WTC11 (cell line): ENCODE measurements around the gene C1orf174. TPM values are rescaled to one million over a fixed set of nuclear protein-coding genes. Genes with fewer than 3 reads are reported as not detected.

Experiments used
- ATAC-seq: fragments of 200-7000 bp; cut with Tn5 transposase; 2 replicates; pipeline ENCODE4 v1.10.0; 2021; ENCODE audit warnings: mild to moderate bottlenecking, moderate library complexity
- CTCF ChIA-PET: fragments of 300-600 bp; sonication (Branson Sonifier 250); formaldehyde crosslinking; loops from one replicate; lab custom pipeline; 2021; ENCODE audit warnings: antibody characterized with exemption; lab: Charles Lee
- POLR2A ChIA-PET: fragments of 350-600 bp; sonication (Branson Sonifier 250); formaldehyde crosslinking; loops from one replicate; lab custom pipeline; 2021; ENCODE audit warnings: antibody characterized with exemption; lab: Charles Lee
- DNase-seq: peaks from one replicate; pipeline ENCODE4 v3.0.0; 2021; ENCODE audit warnings: low spot score
- H3K27ac Mint-ChIP-seq: 2 replicates; pipeline ENCODE4 v1.8.0; 2021; ENCODE audit warnings: mixed read lengths
- H3K27me3 Mint-ChIP-seq: 2 replicates; pipeline ENCODE4 v1.8.0; 2021; ENCODE audit warnings: low read depth, mild to moderate bottlenecking, moderate library complexity, mixed read lengths
- H3K36me3 Mint-ChIP-seq: 2 replicates; pipeline ENCODE4 v1.8.0; 2021; ENCODE audit warnings: mixed read lengths
- H3K4me1 Mint-ChIP-seq: 2 replicates; pipeline ENCODE4 v1.8.0; 2022; ENCODE audit warnings: mixed read lengths
- H3K4me3 Mint-ChIP-seq: 2 replicates; pipeline ENCODE4 v1.8.0; 2021; ENCODE audit warnings: mild to moderate bottlenecking, moderate library complexity, mixed read lengths
- H3K9me3 Mint-ChIP-seq: 2 replicates; pipeline ENCODE4 v1.8.0; 2021; ENCODE audit warnings: mixed read lengths
- EMX1 ChIP-seq: fragments of 250-450 bp; sonication (Bioruptor Pico); IDR thresholded peaks from 2 replicates; pipeline ENCODE4 v1.8.0; 2021; ENCODE audit warnings: mild to moderate bottlenecking
- KAT7 ChIP-seq: sonication (generic); formaldehyde crosslinking; IDR thresholded peaks from 2 replicates; pipeline ENCODE4 v1.8.1; 2023; ENCODE audit warnings: missing genetic modification reagents, mild to moderate bottlenecking, borderline replicate concordance
- PRRX2 ChIP-seq: fragments of 250-450 bp; sonication (Bioruptor Pico); IDR thresholded peaks from 2 replicates; pipeline ENCODE4 v1.8.0; 2021; ENCODE audit warnings: mild to moderate bottlenecking
- RELA ChIP-seq: sonication (generic); formaldehyde crosslinking; IDR thresholded peaks from 2 replicates; pipeline ENCODE4 v1.8.1; 2022; ENCODE audit warnings: missing genetic modification reagents, mild to moderate bottlenecking, borderline replicate concordance
- TCF7 ChIP-seq: sonication (generic); formaldehyde crosslinking; IDR thresholded peaks from 2 replicates; pipeline ENCODE4 v1.8.0; 2022; ENCODE audit warnings: mild to moderate bottlenecking, low read depth, missing genetic modification reagents, moderate library complexity
- ZNF423 ChIP-seq: fragments of 250-450 bp; sonication (Bioruptor Pico); IDR thresholded peaks from 2 replicates; pipeline ENCODE4 v2.1.2; 2022; ENCODE audit warnings: mild to moderate bottlenecking, moderate library complexity
- total RNA-seq: library from RNA; stranded (reverse); gene quantifications from 3 replicates; pipeline ENCODE4 v1.2.3, GENCODE V29; 2021
- TF ChIP-seq, protein P1 (sequence below): fragments of 250-450 bp; sonication (Bioruptor Pico); IDR thresholded peaks from 2 replicates; pipeline ENCODE4 v1.9.0; 2021; ENCODE audit warnings: moderate library complexity, mild to moderate bottlenecking, inconsistent platforms, borderline replicate concordance
- TF ChIP-seq, protein P2 (sequence below): sonication (generic); formaldehyde crosslinking; IDR thresholded peaks from 2 replicates; pipeline ENCODE4 v1.8.1; 2023; ENCODE audit warnings: mild to moderate bottlenecking, missing genetic modification reagents, moderate library complexity
- TF ChIP-seq, protein P3 (sequence below): sonication (generic); formaldehyde crosslinking; IDR thresholded peaks from 2 replicates; pipeline ENCODE4 v1.8.0; 2022; ENCODE audit warnings: mild to moderate bottlenecking, missing genetic modification reagents
- TF ChIP-seq, protein P4 (sequence below): sonication (generic); formaldehyde crosslinking; IDR thresholded peaks from 2 replicates; pipeline ENCODE4 v1.8.0; 2022; ENCODE audit warnings: missing genetic modification reagents
- TF ChIP-seq, protein P5 (sequence below): sonication (generic); formaldehyde crosslinking; IDR thresholded peaks from 2 replicates; pipeline ENCODE4 v1.8.1; 2023; ENCODE audit warnings: mild to moderate bottlenecking, missing genetic modification reagents, borderline replicate concordance
- TF ChIP-seq, protein P6 (sequence below): sonication (generic); formaldehyde crosslinking; IDR thresholded peaks from 2 replicates; pipeline ENCODE4 v1.8.1; 2023; ENCODE audit warnings: mild to moderate bottlenecking, missing genetic modification reagents, moderate library complexity
- TF ChIP-seq, protein P7 (sequence below): fragments of 250-450 bp; sonication (Bioruptor Pico); IDR thresholded peaks from 2 replicates; pipeline ENCODE4 v1.9.0; 2021; ENCODE audit warnings: mild to moderate bottlenecking, borderline replicate concordance

C1orf174 gene
- total RNA-seq, 1 experiment from 2014 or later, result 24.2 TPM

DNA sequence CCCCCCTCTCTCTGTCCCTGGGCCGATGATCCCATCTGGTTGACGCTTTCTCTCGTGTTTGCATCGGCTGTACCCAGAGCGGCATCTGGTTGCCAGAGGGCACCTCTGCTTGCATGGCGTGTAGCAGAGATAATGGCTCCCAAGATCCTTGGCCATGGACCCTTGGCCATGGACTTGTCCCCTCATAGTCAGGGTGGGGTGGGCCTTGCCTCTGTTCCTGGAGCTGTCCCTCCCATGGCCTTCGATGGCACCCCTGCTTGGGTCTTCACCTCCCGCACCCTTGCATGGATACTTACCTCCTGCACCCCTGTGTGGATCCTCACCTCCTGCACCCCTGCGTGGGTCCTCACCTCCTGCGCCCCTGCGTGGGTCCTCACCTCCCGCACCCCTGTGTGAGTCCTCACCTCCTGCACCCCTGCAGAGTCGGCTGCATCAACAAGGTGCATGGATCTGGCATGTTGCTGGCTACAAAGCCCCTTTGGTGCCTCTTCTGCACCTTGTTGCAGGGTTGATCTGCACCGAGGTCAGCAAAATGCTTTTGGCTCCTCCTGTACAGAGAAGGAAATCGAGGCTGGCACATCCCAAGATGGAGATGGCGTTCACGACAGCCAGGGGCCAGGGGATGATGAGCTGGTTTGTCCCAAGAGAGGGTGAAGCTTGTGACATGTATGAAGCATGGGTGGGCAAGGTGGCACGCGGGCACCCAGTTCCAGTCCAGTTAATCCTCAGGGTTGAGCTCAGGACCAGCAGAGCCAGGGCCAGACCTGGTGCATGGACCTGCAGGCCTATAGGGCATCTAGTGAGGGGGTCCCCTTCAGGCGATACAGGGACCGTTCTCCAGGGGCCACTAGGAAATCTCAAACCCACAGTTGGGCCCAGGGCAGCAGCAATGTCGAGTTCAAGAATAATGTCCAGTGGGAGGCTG, 46.1 kb upstream of the C1orf174 start:
- H3K36me3 Mint-ChIP-seq, result peaks cover 65% of the 10 kb centered on the region
- no peak for ATAC-seq
- TF ChIP-seq EMX1 (CRISPR knock-in tag) (no peak), KAT7 (CRISPR knock-in tag) (no peak), ZNF423 (CRISPR knock-in tag) (no peak), TCF7 (no peak), RELA (no peak), PRRX2 (CRISPR knock-in tag) (no peak)
- TF ChIP-seq, protein P1, sequence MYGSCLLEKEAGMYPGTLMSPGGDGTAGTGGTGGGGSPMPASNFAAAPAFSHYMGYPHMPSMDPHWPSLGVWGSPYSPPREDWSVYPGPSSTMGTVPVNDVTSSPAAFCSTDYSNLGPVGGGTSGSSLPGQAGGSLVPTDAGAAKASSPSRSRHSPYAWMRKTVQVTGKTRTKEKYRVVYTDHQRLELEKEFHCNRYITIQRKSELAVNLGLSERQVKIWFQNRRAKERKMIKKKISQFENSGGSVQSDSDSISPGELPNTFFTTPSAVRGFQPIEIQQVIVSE (CRISPR knock-in tag), result no peak
- TF ChIP-seq, protein P2, sequence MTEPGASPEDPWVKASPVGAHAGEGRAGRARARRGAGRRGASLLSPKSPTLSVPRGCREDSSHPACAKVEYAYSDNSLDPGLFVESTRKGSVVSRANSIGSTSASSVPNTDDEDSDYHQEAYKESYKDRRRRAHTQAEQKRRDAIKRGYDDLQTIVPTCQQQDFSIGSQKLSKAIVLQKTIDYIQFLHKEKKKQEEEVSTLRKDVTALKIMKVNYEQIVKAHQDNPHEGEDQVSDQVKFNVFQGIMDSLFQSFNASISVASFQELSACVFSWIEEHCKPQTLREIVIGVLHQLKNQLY (CRISPR knock-in tag), result no peak
- TF ChIP-seq, protein P3, sequence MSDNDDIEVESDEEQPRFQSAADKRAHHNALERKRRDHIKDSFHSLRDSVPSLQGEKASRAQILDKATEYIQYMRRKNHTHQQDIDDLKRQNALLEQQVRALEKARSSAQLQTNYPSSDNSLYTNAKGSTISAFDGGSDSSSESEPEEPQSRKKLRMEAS (CRISPR knock-in tag), result no peak
- TF ChIP-seq, protein P4, sequence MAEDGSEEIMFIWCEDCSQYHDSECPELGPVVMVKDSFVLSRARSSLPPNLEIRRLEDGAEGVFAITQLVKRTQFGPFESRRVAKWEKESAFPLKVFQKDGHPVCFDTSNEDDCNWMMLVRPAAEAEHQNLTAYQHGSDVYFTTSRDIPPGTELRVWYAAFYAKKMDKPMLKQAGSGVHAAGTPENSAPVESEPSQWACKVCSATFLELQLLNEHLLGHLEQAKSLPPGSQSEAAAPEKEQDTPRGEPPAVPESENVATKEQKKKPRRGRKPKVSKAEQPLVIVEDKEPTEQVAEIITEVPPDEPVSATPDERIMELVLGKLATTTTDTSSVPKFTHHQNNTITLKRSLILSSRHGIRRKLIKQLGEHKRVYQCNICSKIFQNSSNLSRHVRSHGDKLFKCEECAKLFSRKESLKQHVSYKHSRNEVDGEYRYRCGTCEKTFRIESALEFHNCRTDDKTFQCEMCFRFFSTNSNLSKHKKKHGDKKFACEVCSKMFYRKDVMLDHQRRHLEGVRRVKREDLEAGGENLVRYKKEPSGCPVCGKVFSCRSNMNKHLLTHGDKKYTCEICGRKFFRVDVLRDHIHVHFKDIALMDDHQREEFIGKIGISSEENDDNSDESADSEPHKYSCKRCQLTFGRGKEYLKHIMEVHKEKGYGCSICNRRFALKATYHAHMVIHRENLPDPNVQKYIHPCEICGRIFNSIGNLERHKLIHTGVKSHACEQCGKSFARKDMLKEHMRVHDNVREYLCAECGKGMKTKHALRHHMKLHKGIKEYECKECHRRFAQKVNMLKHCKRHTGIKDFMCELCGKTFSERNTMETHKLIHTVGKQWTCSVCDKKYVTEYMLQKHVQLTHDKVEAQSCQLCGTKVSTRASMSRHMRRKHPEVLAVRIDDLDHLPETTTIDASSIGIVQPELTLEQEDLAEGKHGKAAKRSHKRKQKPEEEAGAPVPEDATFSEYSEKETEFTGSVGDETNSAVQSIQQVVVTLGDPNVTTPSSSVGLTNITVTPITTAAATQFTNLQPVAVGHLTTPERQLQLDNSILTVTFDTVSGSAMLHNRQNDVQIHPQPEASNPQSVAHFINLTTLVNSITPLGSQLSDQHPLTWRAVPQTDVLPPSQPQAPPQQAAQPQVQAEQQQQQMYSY, result no peak
- TF ChIP-seq, protein P5, sequence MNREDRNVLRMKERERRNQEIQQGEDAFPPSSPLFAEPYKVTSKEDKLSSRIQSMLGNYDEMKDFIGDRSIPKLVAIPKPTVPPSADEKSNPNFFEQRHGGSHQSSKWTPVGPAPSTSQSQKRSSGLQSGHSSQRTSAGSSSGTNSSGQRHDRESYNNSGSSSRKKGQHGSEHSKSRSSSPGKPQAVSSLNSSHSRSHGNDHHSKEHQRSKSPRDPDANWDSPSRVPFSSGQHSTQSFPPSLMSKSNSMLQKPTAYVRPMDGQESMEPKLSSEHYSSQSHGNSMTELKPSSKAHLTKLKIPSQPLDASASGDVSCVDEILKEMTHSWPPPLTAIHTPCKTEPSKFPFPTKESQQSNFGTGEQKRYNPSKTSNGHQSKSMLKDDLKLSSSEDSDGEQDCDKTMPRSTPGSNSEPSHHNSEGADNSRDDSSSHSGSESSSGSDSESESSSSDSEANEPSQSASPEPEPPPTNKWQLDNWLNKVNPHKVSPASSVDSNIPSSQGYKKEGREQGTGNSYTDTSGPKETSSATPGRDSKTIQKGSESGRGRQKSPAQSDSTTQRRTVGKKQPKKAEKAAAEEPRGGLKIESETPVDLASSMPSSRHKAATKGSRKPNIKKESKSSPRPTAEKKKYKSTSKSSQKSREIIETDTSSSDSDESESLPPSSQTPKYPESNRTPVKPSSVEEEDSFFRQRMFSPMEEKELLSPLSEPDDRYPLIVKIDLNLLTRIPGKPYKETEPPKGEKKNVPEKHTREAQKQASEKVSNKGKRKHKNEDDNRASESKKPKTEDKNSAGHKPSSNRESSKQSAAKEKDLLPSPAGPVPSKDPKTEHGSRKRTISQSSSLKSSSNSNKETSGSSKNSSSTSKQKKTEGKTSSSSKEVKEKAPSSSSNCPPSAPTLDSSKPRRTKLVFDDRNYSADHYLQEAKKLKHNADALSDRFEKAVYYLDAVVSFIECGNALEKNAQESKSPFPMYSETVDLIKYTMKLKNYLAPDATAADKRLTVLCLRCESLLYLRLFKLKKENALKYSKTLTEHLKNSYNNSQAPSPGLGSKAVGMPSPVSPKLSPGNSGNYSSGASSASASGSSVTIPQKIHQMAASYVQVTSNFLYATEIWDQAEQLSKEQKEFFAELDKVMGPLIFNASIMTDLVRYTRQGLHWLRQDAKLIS, result no peak
- TF ChIP-seq, protein P6, sequence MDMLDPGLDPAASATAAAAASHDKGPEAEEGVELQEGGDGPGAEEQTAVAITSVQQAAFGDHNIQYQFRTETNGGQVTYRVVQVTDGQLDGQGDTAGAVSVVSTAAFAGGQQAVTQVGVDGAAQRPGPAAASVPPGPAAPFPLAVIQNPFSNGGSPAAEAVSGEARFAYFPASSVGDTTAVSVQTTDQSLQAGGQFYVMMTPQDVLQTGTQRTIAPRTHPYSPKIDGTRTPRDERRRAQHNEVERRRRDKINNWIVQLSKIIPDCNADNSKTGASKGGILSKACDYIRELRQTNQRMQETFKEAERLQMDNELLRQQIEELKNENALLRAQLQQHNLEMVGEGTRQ, result no peak
- TF ChIP-seq, protein P7, sequence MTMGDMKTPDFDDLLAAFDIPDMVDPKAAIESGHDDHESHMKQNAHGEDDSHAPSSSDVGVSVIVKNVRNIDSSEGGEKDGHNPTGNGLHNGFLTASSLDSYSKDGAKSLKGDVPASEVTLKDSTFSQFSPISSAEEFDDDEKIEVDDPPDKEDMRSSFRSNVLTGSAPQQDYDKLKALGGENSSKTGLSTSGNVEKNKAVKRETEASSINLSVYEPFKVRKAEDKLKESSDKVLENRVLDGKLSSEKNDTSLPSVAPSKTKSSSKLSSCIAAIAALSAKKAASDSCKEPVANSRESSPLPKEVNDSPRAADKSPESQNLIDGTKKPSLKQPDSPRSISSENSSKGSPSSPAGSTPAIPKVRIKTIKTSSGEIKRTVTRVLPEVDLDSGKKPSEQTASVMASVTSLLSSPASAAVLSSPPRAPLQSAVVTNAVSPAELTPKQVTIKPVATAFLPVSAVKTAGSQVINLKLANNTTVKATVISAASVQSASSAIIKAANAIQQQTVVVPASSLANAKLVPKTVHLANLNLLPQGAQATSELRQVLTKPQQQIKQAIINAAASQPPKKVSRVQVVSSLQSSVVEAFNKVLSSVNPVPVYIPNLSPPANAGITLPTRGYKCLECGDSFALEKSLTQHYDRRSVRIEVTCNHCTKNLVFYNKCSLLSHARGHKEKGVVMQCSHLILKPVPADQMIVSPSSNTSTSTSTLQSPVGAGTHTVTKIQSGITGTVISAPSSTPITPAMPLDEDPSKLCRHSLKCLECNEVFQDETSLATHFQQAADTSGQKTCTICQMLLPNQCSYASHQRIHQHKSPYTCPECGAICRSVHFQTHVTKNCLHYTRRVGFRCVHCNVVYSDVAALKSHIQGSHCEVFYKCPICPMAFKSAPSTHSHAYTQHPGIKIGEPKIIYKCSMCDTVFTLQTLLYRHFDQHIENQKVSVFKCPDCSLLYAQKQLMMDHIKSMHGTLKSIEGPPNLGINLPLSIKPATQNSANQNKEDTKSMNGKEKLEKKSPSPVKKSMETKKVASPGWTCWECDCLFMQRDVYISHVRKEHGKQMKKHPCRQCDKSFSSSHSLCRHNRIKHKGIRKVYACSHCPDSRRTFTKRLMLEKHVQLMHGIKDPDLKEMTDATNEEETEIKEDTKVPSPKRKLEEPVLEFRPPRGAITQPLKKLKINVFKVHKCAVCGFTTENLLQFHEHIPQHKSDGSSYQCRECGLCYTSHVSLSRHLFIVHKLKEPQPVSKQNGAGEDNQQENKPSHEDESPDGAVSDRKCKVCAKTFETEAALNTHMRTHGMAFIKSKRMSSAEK, result no peak
- H3K4me3 Mint-ChIP-seq, result no peak overlapping the region
- POLR2A ChIA-PET, result no interaction called here
- H3K27me3 Mint-ChIP-seq, result peaks cover 5% of the 10 kb centered on the region
- CTCF ChIA-PET, result no interaction called here
- H3K9me3 Mint-ChIP-seq, result peaks cover 73% of the 10 kb centered on the region
- H3K27ac Mint-ChIP-seq, result no peak overlapping the region
- H3K4me1 Mint-ChIP-seq, result no peaks in the 10 kb centered on the region
- no peak for DNase-seq
